HG03159 (cell line): Measurements from ENCODE around the gene NEB.
A peak's percentile ranks its signal among the peaks of the same experiment; 100 is the strongest.
"Not testable (repeated sequence)": the region's sequence is repeated elsewhere in the genome, so short reads cannot be mapped to it uniquely, and the experiment has no call there.

Experiments
- ATAC-seq: cut with Tn5 transposase; IDR thresholded peaks from one replicate; pipeline ENCODE4 v1.9.1; 2021; ENCODE audit warnings: mild to moderate bottlenecking, moderate library complexity; ENCODE audit not compliant: unreplicated experiment

Gene NEB

DNA sequence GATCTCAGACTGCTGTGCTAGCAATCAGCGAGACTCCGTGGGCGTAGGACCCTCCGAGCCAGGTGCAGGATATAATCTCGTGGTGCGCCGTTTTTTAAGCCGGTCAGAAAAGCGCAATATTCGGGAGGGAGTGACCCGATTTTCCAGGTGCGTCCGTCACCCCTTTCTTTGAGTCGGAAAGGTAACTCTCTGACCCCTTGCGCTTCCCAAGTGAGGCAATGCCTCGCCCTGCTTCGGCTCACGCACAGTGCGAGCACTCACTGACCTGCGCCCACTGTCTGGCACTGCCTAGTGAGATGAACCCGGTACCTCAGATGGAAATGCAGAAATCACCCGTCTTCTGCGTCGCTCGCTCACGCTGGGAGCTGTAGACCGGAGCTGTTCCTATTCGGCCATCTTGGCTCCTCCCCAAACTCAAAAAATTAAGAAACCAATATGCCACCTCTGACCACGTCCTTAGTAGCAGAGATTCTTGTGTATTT lies 29.8 kb downstream of the NEB start:
- not testable (repeated sequence) for ATAC-seq

DNA sequence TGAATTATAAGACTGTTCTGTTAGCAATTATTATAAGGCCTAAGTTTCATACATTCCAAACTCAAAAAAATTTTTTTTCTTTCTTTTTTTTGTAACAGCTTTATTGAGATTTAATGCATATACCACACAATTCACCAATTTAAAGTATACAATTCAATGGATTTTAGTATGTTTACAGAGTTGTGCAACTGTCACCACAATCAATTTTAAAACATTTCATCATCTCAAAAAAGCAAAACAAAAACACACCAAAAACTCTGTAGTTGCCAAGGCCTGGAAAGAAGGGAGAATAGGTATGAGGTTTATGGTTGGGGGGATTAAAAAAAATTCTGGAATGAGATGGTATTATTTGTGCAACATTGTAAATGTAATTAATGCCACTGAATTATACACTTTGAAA lies 36.1 kb downstream of the NEB start:
- not testable (repeated sequence) for ATAC-seq

DNA sequence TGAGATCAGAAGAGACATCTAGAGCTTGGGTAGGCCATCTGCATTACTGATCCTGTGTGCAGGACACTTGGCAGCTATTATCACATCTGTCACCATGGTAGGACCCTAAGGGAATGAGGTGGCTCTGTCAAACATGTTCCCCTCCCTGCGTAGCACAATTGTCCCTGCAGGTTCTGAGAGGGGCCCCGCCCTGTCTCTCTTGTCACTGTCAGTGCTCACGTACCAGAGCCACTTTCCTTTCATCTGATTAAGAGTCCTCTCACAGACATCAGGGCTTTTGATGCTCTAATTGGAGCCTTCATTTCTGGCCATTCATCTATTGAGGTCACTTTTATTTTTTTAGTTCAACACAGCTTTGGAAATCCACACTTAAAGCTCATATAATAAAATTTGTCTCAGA lies 38.5 kb downstream of the NEB start:
- ATAC-seq, result no peak

DNA sequence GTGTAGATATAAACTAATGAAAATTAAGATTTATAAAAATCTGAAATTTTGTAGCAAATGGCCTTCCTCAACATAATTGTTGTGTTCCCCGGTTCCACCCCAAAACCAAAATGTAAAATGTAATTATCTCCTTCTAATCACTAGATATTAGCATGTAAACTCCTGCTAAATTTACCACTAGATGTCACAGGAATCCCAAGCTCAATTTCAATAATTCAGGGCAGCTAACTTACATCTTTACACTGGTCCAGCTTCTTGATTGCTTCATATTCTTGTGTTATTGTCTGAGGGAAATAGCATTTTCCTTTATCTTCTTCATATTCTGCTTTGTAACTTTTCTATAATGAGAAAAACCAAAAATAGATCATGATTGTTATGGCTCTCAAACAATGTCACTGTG lies 42.6 kb downstream of the NEB start:
- no peak for ATAC-seq

DNA sequence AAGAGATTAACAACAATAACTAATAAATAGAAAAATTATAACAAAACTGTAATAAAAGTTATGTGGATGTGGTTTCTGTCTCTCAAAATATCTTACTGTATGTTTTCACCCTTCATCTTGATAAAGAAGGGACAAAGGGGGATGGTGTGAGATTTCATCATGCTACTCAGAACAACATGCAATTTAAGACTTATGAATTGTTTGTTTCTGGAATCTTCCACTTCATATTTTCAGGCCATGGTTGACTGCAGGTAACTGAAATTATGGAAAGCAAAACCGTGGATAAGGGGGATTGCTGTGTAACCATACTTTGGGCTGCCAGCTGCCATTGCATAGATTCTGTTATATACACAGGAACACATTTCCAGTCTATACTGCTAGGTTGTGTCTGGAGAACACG lies 45.6 kb downstream of the NEB start:
- no peak for ATAC-seq

DNA sequence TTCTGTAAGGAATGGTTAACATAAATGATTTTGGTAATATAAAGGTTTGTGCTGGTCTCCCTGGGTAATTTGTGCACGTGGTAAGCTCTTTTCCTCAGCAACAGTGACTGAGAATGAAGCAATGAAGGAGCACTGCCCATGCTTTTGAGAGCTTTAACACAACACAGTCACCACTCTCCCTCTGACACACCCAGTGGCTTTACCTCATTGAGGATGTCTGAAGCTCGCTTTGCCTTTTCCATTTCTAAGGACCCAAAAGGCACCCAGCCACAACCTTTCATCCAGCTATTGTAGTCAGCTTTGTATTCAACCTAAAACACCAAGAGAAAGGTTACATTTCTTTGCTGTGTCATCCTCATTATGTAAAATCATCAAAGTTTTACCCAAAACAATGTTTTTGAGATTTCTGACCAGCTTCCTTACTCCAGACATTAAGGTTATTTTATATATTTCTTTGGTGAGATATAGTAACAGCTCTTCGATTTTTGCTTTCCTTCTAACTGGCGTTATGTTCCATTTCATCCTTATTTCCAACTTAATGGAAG lies 51.7 kb downstream of the NEB start:
- ATAC-seq, result no peak

DNA sequence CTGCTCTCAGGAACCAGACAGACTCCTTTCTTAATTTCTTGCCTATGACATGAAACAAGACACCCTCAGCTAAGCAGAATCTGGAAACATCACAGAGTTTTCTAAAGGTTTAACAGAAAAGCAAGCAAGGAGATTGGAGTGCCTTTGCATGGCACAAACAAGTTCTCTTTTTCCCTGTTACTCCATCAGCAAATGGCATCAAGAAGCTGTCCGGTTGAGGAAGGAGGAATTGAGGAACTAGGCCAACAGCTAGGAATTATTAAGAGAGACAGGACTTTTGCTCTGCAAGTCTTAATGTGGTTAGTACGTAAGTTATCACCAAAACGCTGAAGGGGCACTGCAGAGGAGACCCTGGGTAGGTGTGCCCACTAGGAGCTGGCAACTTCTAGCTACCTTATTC lies 53.2 kb downstream of the NEB start:
- ATAC-seq, result no peak

DNA sequence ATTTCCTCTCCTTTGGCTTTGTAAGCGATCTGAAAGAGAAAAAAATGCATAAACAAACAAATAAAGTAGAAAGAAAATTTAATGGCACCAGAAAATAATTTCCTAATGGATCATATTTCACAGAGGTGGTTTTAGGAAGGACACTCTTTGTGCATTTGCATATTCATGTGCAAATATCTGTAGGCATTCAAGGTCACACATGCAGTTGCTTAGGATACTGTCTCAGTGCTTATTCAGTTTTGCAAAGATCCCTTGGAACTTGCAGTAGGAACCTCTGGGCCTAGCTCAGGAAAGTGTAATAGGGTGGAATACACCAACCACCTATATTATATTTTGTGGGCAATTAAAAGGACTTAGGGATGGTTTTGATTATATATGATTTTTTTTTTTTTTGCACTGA lies 54.3 kb downstream of the NEB start:
- ATAC-seq, result no peak

DNA sequence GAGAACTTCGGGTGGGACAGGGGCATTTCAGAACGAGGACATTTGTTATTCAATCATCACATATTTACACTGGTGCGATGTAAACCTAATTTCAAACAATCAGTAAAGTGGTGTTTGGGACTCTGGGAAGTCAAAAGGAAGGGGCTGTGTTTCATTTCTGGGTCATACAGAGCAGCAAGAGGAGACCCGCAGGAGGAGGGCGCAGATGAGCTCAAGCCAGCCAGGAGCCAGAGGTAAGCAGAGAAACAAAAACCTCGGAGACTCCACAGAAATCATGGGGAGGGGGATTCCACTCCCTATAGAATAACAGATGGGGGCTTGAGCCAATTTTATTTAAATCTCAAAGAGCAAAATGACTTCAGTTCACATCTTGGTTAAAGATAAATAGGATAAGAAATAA lies 55.4 kb downstream of the NEB start:
- no peak for ATAC-seq

DNA sequence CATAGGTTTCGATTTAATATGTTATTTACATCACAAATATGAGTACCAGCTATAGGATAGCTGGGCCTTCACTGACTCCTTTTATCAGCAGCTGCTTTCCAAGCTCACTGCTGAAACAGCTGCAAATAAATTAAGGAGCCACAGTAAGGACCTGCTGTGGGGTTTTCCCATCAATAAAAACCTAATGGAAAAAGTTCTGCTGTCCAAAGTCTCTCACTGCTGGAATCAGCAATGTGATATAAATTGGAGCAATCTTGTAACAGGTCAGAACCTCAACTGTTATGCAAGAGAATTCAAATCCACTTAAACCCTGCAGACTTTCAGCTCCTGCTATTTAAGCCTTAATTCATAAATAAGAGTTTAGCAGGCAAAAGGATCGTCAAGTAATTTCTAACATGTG lies 61.3 kb downstream of the NEB start:
- ATAC-seq, result no peak

DNA sequence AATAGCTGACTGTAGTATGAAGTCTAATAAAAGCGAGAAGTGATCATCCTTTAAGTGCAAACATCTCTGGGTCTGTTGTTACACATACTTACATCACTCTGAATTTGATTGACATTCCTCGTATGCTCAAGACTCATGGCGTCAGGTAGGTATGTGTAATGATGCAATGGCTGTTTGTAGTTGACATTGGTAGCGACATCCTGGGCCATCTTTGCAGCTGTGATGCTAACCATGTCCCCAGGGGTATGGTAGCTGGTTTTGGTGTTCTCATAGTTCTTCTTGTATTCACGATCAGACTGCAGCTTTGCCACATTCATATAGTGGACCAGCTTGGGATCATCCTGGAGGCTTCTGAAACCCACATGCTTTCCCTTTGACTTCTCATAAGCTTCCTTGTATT lies 62.0 kb downstream of the NEB start:
- no peak for ATAC-seq

DNA sequence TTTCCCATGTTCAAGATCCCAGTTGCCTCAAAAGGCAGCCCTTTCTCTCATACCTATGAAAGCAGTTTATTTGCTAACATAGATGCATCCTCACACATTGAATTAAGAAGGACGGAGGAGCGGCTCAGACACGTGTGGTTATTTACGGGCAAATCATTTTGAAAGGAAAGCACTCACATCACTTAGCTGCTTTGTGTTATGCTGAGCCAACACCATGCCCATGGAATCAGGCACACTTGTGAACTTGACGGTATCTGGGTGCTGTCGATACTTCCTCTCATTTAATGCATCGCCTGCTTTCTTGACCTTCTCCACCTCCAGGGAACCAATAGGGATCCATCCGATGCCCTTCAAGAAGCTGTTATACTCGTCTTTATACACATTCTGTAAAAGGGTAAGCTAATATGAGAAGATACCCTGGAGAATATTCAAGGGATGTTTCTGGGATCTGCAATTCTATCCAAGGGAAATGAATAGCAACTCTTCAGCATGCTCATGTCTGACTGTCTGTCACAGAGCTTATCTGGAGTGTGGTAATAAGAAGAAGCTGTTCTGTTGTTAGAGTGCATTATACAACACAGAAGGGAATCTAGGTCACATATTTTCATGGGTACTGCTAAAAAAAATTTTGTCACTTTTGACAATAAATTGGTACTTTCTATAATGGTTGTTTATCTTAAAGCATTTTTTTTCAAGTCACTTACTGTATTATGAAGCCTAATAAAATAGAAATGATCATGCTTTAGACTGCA lies 63.3 kb downstream of the NEB start:
- no peak for ATAC-seq

DNA sequence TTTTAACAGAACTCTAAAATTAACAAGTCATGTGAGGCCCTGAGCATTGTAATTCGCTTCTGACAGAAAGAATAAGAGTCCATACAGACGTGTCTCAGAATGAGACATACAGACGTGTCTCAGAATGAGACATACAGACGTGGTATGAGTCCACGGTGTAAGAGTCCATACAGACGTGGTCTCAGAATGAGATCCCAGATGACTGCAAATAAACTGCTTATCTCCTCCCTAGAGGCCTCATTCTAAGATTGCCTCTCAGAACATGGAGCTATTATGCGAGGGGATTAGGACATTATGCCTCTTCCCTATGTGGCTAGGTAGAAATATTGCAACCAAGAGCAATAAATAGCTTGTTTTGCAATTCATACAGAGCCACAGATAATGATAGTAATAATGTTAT lies 63.9 kb downstream of the NEB start:
- no peak for ATAC-seq

DNA sequence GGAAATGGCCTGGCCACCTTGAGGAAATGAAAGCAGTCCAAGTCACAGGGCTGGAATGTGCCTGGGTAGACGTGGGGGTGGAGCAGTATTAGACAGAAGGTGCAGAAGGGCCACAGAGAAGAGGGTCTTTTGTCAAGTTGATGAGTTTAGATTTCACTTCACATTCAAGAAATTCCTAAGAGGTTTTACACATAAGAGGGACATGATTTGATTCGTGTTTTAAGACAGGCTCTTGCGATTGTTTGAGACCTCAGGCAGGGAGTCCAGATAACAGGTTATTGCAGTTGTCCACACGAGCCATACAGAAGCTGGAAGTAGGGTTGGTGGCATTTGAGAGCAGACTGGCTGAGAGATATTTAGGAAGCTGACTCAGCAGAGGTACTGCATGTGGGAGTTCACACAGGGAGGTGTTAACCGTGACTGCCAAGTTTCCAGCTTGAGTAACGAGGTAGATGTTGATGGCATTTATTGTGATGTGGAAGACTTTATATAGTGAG lies 64.6 kb downstream of the NEB start:
- no peak for ATAC-seq

DNA sequence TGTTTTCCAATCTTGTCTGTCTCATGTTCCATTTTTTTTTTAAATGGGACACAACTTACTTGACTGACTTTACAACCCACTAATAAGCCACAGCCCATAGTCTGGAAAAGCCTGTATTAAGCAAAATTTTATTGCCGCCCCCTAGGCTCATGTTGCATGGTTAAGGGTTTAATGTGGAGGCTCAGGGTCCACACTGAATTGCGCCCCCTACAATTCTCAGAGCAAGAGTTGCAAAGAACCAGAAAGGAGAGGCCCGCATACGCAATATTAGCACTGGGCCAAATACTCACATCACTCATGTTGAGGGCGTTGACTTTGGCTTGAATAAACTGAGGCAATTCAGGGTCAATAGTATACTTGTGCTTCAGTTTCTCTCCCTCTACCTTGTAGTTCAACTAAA lies 65.5 kb downstream of the NEB start:
- no peak for ATAC-seq

DNA sequence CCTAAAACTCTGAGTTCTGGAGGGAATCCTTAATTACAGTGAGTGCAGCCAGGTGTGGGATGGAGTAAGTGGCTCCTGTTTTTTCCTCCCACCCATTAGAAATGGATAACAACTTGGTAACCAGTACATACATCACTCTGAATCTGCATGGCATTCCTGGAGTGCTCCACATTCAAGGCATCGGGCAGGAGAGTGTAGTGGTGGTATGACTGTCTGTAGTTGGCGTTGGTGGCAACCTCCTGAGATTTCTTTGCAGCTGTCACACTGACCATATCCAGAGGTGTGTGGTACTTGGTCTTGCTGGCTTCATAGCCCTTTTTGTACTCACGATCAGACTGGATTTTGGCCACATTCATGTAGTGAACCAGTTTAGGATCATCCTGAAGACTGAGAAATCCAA lies 68.3 kb downstream of the NEB start:
- no peak for ATAC-seq

DNA sequence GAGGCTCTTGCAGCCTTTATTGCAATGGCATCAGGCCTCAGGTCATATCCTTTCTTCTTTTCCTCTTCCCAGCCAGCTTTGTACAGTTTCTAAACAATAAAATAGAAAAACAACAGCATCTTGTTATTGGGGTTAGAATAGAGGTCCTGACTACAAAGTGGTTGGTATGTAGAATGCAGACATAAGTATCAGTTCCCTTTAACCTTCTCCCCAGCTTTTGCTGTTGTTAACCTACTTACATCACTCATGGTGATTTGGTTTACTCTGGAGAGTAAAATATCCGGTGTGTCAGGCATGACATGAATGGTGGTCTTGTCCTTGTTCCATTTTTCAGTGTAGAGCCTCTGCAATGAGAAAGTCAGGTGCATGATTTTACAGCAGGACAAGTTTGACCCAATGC lies 69.8 kb downstream of the NEB start:
- peak; percentile 67 for ATAC-seq

DNA sequence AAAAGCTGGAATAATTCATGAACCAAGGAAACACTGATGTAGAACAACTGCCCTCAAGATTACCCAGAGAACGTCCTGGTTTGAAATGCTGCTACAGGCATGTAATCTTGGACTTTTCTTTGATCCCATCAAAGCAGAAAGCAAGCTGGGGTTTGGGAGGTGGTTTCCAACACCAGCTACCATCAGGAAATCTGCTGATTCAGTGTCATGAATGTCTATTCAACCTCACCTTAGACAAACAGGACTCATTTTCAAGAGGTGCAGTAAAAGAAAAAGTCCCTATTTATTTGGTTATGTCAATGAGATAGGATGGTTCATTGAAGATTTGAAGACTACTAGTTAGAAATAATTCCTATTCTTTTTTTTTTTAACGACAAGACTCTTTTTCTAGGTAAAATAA lies 72.7 kb downstream of the NEB start:
- no peak for ATAC-seq

DNA sequence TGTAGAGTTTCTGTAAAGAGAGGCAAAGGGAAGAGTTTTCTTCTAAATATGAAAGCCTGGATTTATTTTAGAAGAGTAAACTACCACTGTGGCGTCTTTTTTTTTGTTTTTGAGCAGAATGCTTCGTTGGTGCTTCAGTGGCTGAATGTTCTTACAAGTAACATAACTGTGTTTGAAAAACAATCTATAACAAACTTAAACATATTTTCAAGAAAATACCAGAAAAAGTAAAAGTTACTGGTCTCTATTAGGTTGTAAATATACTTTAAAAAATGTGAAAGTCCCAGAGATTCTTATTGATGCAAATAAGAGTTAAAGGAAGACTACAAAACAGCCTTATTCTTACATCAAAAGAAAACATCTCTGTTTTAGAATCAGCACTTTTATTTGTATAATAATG lies 76.2 kb downstream of the NEB start:
- no peak for ATAC-seq

DNA sequence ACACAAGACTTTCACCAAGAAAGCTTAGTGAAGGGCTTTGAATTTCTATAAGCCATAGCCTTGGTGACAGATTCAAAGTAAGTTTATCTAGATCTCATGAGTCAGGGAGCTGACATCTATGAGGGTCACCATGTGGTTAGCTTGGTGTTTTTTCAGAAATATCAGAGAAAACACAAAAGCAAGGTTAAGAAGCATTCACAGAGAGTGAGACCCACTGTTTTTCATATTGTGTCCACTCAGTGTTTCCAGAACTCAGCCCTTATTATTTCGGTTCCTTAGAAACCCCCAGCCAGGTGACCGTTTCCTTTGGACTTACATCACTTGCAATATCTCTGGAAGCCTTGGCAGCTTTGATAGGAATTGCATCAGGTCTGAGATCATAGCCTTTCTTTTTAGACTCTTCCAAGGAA lies 76.6 kb downstream of the NEB start:
- ATAC-seq, result no peak

DNA sequence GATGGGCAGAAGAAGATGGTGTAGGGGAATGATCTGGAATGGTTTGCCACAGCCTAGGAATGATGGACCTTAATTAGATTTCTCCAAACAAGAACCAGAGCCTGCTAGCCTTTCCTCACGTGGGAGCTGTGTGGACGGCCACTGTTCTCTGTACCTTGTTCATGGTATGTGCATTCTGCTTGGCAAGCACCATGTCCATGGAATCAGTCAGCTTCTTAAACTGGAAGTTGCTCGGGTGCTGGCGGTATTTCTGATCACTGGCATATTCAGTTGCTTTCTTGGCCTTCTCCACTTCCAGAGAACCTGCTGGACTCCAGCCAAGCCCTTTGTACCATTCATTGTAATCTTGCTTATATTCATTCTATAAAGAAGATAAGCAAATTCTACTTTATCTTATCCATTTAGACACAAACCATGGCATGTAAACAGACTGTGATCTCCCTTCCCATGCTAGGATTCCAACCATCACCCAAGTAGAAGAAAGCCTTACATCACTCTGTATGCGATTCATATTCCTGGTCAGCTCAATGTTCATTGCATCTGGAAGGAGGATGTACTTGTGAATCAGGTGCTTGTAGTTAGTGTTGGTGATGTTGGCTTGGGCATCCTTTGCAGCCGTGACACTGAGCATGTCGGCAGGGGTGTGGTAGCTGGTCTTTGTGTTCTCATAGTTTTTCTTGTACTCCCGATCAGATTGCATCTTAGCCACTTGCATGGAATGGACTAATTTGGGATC lies 78.4 kb downstream of the NEB start:
- no peak for ATAC-seq

DNA sequence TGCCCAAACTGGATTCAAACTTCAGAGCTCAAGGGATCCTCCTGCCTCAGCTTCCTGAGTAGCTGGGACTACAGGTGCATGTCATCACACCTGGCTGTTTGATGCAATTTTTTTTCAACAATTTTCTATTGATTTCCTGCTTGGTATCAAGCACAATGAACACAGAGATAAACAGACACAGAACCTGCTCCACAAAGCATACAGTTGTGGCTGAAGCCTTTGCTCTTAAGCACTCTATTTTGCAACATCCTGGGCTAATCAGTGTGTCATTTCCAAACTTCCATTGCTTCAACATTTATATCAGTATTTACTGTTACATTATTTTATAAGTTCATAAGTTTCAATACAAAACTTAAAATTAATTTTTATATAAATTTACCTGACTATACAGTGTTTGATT lies 79.4 kb downstream of the NEB start:
- no peak for ATAC-seq
